DOHH2 (cell line): Measurements from ENCODE around the gene THBS1.

Source experiments
- H3F3A ChIP-seq: fragments of 200-600 bp; sonication (generic), shearing (Covaris generic); 2 replicates; pipeline ENCODE4 v1.6.0; 2016; ENCODE audit warnings: antibody characterized with exemption, mild to moderate bottlenecking; ENCODE audit not compliant: control insufficient read depth, insufficient read depth
- H3K27ac ChIP-seq: fragments of 200-600 bp; sonication (generic); 2 replicates; pipeline ENCODE4 v1.5.1; 2014; ENCODE audit warnings: low read depth, mild to moderate bottlenecking, low read length, moderate library complexity
- H3K27me3 ChIP-seq: fragments of 200-600 bp; sonication (generic); 2 replicates; pipeline ENCODE4 v1.6.1; 2014; ENCODE audit warnings: mild to moderate bottlenecking, low read length, mixed read lengths; ENCODE audit not compliant: control insufficient read depth
- H3K36me3 ChIP-seq: fragments of 200-600 bp; sonication (generic); 2 replicates; pipeline ENCODE4 v1.6.1; 2014; ENCODE audit warnings: mild to moderate bottlenecking, low read length, moderate library complexity, mixed read lengths; ENCODE audit not compliant: control insufficient read depth
- H3K4me1 ChIP-seq: fragments of 200-600 bp; sonication (generic); 2 replicates; pipeline ENCODE4 v1.6.1; 2014; ENCODE audit warnings: mild to moderate bottlenecking, low read length, mixed read lengths; ENCODE audit not compliant: control insufficient read depth
- H3K4me2 ChIP-seq: fragments of 200-600 bp; sonication (generic); 2 replicates; pipeline ENCODE4 v1.6.0; 2014; ENCODE audit warnings: mild to moderate bottlenecking, low read length, moderate library complexity
- H3K4me3 ChIP-seq: fragments of 200-600 bp; sonication (generic); 2 replicates; pipeline ENCODE4 v1.5.1; 2014; ENCODE audit warnings: mild to moderate bottlenecking, low read length, mixed read lengths
- H3K79me2 ChIP-seq: fragments of 200-600 bp; sonication (generic); 2 replicates; pipeline ENCODE4 v1.6.1; 2014; ENCODE audit warnings: mild to moderate bottlenecking, low read length, mixed read lengths; ENCODE audit not compliant: control insufficient read depth
- H3K9me2 ChIP-seq: fragments of 200-600 bp; sonication (generic); replicated peaks from 2 replicates; pipeline ENCODE4 v1.6.1; 2014; ENCODE audit warnings: mild to moderate bottlenecking, low read length, mixed read lengths; ENCODE audit not compliant: control insufficient read depth
- H3K9me3 ChIP-seq: fragments of 200-600 bp; sonication (generic); 2 replicates; pipeline ENCODE4 v1.6.1; 2014; ENCODE audit warnings: antibody characterized with exemption, low read length, mixed read lengths; ENCODE audit not compliant: control insufficient read depth, insufficient read depth
- H4K20me1 ChIP-seq: fragments of 200-600 bp; sonication (generic); 2 replicates; pipeline ENCODE4 v1.6.0; 2014; ENCODE audit warnings: low read depth, mild to moderate bottlenecking, antibody characterized with exemption, low read length, moderate library complexity; ENCODE audit not compliant: control insufficient read depth, insufficient read depth
- EZH2phosphoT487 ChIP-seq: fragments of 200-600 bp; sonication (generic); IDR thresholded peaks from 2 replicates; pipeline ENCODE4 v1.6.1; 2017; ENCODE audit warnings: borderline replicate concordance, mild to moderate bottlenecking, antibody characterized with exemption, low read length, moderate library complexity, mixed read lengths
- TF ChIP-seq, protein P1 (sequence below): fragments of 200-600 bp; sonication (generic); IDR thresholded peaks from one replicate; pipeline ENCODE4 v1.5.1; 2014; ENCODE audit warnings: antibody characterized with exemption, mild to moderate bottlenecking, low read depth, low read length; ENCODE audit not compliant: poor library complexity, severe bottlenecking

Gene THBS1

DNA sequence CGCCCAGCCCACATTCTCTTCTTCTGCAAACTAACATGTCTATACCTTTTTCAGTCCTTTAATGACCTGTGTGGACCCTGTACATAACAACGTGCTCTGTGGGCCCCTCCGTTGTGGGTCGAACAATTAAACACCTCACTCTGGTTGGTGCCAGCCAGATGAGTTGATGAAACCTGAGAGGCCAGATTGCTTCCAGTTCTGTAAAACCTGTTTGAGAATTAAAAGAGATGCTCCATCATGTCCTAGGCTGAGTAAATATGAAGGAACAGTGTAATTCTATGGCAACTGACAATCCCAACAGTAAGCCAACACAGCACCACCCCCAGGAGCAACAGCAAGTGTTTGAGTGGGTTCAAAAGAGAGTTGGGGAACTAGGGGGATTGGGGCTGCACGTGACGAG lies 5.7 kb upstream of the THBS1 start:
- H3K4me2 ChIP-seq: no peak overlapping the region
- no peaks in the 10 kb centered on the region for H3K9me2 ChIP-seq
- no peaks in the 10 kb centered on the region for H4K20me1 ChIP-seq
- no peaks in the 10 kb centered on the region for H3F3A ChIP-seq
- no peak overlapping the region for H3K27ac ChIP-seq
- peaks cover 4% of the 10 kb centered on the region for H3K27me3 ChIP-seq
- TF ChIP-seq, protein P1, sequence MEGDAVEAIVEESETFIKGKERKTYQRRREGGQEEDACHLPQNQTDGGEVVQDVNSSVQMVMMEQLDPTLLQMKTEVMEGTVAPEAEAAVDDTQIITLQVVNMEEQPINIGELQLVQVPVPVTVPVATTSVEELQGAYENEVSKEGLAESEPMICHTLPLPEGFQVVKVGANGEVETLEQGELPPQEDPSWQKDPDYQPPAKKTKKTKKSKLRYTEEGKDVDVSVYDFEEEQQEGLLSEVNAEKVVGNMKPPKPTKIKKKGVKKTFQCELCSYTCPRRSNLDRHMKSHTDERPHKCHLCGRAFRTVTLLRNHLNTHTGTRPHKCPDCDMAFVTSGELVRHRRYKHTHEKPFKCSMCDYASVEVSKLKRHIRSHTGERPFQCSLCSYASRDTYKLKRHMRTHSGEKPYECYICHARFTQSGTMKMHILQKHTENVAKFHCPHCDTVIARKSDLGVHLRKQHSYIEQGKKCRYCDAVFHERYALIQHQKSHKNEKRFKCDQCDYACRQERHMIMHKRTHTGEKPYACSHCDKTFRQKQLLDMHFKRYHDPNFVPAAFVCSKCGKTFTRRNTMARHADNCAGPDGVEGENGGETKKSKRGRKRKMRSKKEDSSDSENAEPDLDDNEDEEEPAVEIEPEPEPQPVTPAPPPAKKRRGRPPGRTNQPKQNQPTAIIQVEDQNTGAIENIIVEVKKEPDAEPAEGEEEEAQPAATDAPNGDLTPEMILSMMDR: no peak
- no peak for TF ChIP-seq EZH2phosphoT487
- H3K4me3 ChIP-seq: no peak overlapping the region
- H3K9me3 ChIP-seq: no peaks in the 10 kb centered on the region
- no peaks in the 10 kb centered on the region for H3K36me3 ChIP-seq
- no peaks in the 10 kb centered on the region for H3K79me2 ChIP-seq
- no peaks in the 10 kb centered on the region for H3K4me1 ChIP-seq

DNA sequence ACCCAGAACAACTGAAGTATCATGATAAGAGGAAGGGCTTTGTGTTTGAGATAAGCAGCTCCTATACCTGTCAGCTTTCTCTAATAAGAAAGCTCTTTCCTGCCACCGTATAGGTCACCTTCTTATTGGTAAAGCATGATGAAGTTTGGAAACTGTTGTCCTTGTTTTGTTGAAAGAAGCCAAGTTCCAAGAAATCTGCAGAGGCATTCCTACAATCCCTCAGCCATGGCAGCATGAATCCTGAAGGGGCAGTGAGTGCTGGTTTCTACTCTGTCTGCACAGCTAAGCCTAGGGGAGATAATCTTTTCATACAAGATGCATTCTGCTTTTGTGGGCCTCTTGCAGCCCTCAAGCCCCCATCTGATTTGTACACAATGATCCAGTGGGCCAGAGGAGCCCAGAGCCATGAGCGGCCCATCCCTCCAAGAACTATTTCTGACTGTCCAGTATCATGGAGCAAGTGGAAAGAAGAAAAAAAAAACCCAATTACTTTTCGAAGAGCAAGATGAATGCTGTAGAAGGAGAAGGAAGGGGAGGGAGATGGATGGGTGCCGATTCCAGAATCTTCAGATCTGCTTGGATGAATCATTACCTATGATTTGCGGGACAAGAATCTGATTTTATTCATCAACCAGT lies 1.9 kb upstream of the THBS1 start:
- peaks cover 4% of the 10 kb centered on the region for H3K27me3 ChIP-seq
- no peaks in the 10 kb centered on the region for H3K4me1 ChIP-seq
- TF ChIP-seq, protein P1: no peak
- no peak for TF ChIP-seq EZH2phosphoT487
- H3K36me3 ChIP-seq: no peaks in the 10 kb centered on the region
- no peaks in the 10 kb centered on the region for H4K20me1 ChIP-seq
- no peaks in the 10 kb centered on the region for H3K9me2 ChIP-seq
- no peaks in the 10 kb centered on the region for H3K79me2 ChIP-seq
- H3K27ac ChIP-seq: no peak overlapping the region
- H3K9me3 ChIP-seq: no peaks in the 10 kb centered on the region
- H3K4me3 ChIP-seq: no peak overlapping the region
- no peaks in the 10 kb centered on the region for H3F3A ChIP-seq
- no peak overlapping the region for H3K4me2 ChIP-seq

DNA sequence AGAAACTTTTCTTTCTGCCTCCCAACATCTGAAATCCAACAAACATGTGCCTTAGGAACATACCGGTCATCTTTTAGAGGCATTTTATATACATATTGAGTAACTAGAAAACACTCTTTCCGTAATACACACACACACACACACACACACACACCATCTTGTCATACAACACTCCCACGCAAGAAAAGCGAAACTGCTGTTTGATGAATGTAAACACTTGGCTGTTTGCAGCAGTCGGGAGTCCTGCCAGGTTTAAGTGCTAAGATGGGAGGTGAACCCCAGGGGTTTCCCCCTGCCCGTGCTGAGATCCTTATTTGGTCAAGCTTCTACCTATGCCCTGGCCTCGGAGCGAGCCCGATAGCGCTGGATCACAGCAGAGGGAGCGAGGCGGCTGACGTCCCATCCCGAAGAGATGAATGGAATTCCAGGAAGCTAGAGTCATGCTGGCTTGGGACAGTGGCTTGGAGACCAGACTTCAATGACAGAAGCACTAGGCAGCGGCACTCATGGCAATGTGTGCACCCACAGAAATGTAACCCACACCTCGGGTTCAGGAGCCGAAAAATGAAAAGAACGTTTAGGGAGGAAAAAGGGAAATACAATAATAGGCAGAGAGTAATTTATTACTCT lies 1.3 kb upstream of the THBS1 start:
- Histone ChIP-seq H3K4me2 (no peak overlapping the region), H3K9me2 (no peaks in the 10 kb centered on the region), H3K27me3 (peaks cover 4% of the 10 kb centered on the region), H3K4me1 (no peaks in the 10 kb centered on the region), H3K27ac (no peak overlapping the region), H3K36me3 (no peaks in the 10 kb centered on the region), H3K9me3 (no peaks in the 10 kb centered on the region), H3K79me2 (no peaks in the 10 kb centered on the region), H3K4me3 (no peak overlapping the region), H4K20me1 (no peaks in the 10 kb centered on the region), H3F3A (no peaks in the 10 kb centered on the region)
- TF ChIP-seq, protein P1: no peak
- no peak for TF ChIP-seq EZH2phosphoT487
